Tibial nerve (tissue), 4 donors: ENCODE data around the gene TBX21. TPM values are rescaled to one million over a fixed set of nuclear protein-coding genes. Genes with fewer than 3 reads are reported as not detected.
A peak's percentile ranks its signal among the peaks of the same experiment; 100 is the strongest.

Source experiments
- DNase-seq, 2 donors: peaks; one replicate each; pipeline ENCODE4 v3.0.0-alpha.2; 2019; ENCODE audit warnings: low spot score in 2 of 2
- H3K27ac ChIP-seq, 4 donors: fragments of 200-600 bp; sonication (generic) in 3 of 4; one replicate each; pipeline ENCODE4 v1.5.1; 2017 to 2019; ENCODE audit warnings: mild to moderate bottlenecking in 1 of 4
- H3K27me3 ChIP-seq, 2 donors: fragments of 200-600 bp; sonication (generic) in 1 of 2; one replicate each; pipeline versions ENCODE4 v1.5.1 to v1.6.0; 2017 to 2019
- H3K36me3 ChIP-seq, 3 donors: fragments of 200-600 bp; sonication (generic); one replicate each; pipeline ENCODE4 v1.5.1; 2018 to 2019
- H3K4me1 ChIP-seq, 4 donors: fragments of 200-600 bp; sonication (generic) in 3 of 4; one replicate each; pipeline ENCODE4 v1.5.1; 2017 to 2019
- H3K4me3 ChIP-seq, 4 donors: fragments of 200-600 bp; sonication (generic) in 3 of 4; one replicate each; pipeline ENCODE4 v1.5.1; 2017 to 2019; ENCODE audit warnings: mild to moderate bottlenecking in 1 of 4, moderate library complexity in 1 of 4
- H3K9me3 ChIP-seq, 4 donors: fragments of 200-600 bp; sonication (generic) in 3 of 4; one replicate each; pipeline ENCODE4 v1.5.1; 2017 to 2019
- CTCF ChIP-seq, 5 experiments: fragments of 200-600 bp in 3 of 5; fragments of 450-650 bp in 2 of 5; sonication (generic) in 3 of 5; IDR thresholded peaks; one replicate each; pipeline ENCODE4 v1.5.1; 2016 to 2019; ENCODE audit warnings: antibody characterized with exemption in 5 of 5, mild to moderate bottlenecking in 3 of 5, moderate library complexity in 2 of 5
- EP300 ChIP-seq, 2 donors: sonication (generic); formaldehyde crosslinking; IDR thresholded peaks; one replicate each; pipeline ENCODE4 v1.6.1; 2017; ENCODE audit warnings: antibody characterized with exemption in 2 of 2, mild to moderate bottlenecking in 1 of 2
- POLR2A ChIP-seq, 2 donors: fragments of 450-650 bp; IDR thresholded peaks; one replicate each; pipeline ENCODE4 v1.6.1; 2017; ENCODE audit warnings: antibody characterized with exemption in 2 of 2, mild to moderate bottlenecking in 2 of 2, moderate library complexity in 2 of 2
- WGBS, 2 donors: methylation state at CpG; one replicate each; pipeline ENCODE4 v1.1.5; 2018; 5-methylcytosine and 5-hydroxymethylcytosine counted together
- total RNA-seq, 4 donors: library from RNA; depleted of rRNA; stranded (reverse); fragments of >200 nt; gene quantifications; one replicate each; pipeline ENCODE4 v1.1.0, GENCODE V29; 2016

TBX21 gene
- total RNA-seq, result 1 to 10 TPM in 3 of 4 donors, not detected in 1; 1.9 to 3.3 (median 2.1) TPM

GRCh38 chr17:47733047-47733673 lies at the start of gene TBX21:
Gene TBX21 (plus strand): TSS chr17:47733236. CDS start chr17:47733455, 219 bp downstream.
- no peaks in the 10 kb centered on the region for H3K36me3 ChIP-seq
- no peaks in the 10 kb centered on the region for H3K9me3 ChIP-seq
- WGBS, 2 donors, result 0 to 2% methylated on average over 32 to 41 of the region's 73 CpGs
- peaks cover 0 to 16% (median 9%) of the 10 kb centered on the region in 4 donors for H3K4me1 ChIP-seq
- peaks cover 0 to 68% of the 10 kb centered on the region in 2 donors for H3K27me3 ChIP-seq
- H3K4me3 ChIP-seq, result peak within 1 kb of the TSS; percentile 13 to 56 (median 42)
- H3K27ac ChIP-seq, result peak within 1 kb of the TSS in 1 of 4 donors; percentile 71
- TF ChIP-seq CTCF (IDR thresholded peaks at IDR 0.05) (peak in 3 of 5 experiments; percentile 9 to 19 (median 17)), EP300 (IDR thresholded peaks at IDR 0.05) (no peak)
- peak in 1 of 2 donors; percentile 21 for DNase-seq

GRCh38 chr17:47684025-47684424 lies 49.0 kb upstream of the TBX21 start:
- Histone ChIP-seq H3K27me3 (no peaks in the 10 kb centered on the region), H3K9me3 (no peaks in the 10 kb centered on the region), H3K4me3 (no peak overlapping the region), H3K36me3 (peaks cover 0 to 59% (median 24%) of the 10 kb centered on the region in 3 donors), H3K27ac (no peak overlapping the region), H3K4me1 (peaks cover 0 to 18% (median 0%) of the 10 kb centered on the region in 4 donors)
- 85 to 89% methylated on average over 4 of the region's 4 CpGs for WGBS, 2 donors
- no peak for DNase-seq
- TF ChIP-seq EP300 (IDR thresholded peaks at IDR 0.05) (no peak), POLR2A (IDR thresholded peaks at IDR 0.05) (no peak), CTCF (IDR thresholded peaks at IDR 0.05) (no peak)

- no peak for TF ChIP-seq EP300 (IDR thresholded peaks at IDR 0.05)
- TF ChIP-seq CTCF (IDR thresholded peaks at IDR 0.05), result no peak
- TF ChIP-seq POLR2A (IDR thresholded peaks at IDR 0.05), result no peak
- peaks cover 0 to 52% (median 18%) of the 10 kb centered on the region in 3 donors for H3K36me3 ChIP-seq
- peaks cover 0 to 18% (median 0%) of the 10 kb centered on the region in 4 donors for H3K4me1 ChIP-seq
- no peak overlapping the region for H3K27ac ChIP-seq
- 80% methylated on average over 4 of the region's 4 CpGs for whole genome bisulfite sequencing, 2 donors
- no peaks in the 10 kb centered on the region for H3K27me3 ChIP-seq
- DNase-seq, result no peak
- H3K9me3 ChIP-seq, result no peaks in the 10 kb centered on the region
- no peak overlapping the region for H3K4me3 ChIP-seq
Measured at GRCh38 chr17:47684535-47685193, 48.4 kb upstream of the TBX21 start.

- H3K9me3 ChIP-seq, result no peaks in the 10 kb centered on the region
- H3K27me3 ChIP-seq, result no peaks in the 10 kb centered on the region
- no peak overlapping the region for H3K27ac ChIP-seq
- peaks cover 0 to 42% (median 17%) of the 10 kb centered on the region in 3 donors for H3K36me3 ChIP-seq
- 85 to 87% methylated on average over 4 of the region's 4 CpGs for WGBS, 2 donors
- no peak for TF ChIP-seq CTCF (IDR thresholded peaks at IDR 0.05)
- no peak for TF ChIP-seq EP300 (IDR thresholded peaks at IDR 0.05)
- no peak for TF ChIP-seq POLR2A (IDR thresholded peaks at IDR 0.05)
- DNase-seq, result no peak
- peaks cover 0 to 18% (median 0%) of the 10 kb centered on the region in 4 donors for H3K4me1 ChIP-seq
- H3K4me3 ChIP-seq, result no peak overlapping the region
Measured at GRCh38 chr17:47685556-47686275, 47.3 kb upstream of the TBX21 start.
